OCI-LY7 (cell line): ENCODE data around the gene P4HTM. TPM values are rescaled to one million over a fixed set of nuclear protein-coding genes. Genes with fewer than 3 reads are reported as not detected.

ENCODE experiments used
- BruUV-seq: library from RNA; stranded (reverse); fragments of 400-500 nt; replicated peaks from 2 replicates; lab custom pipeline; 2021; lab: Mats Ljungman, UMichigan
- CTCF ChIA-PET: fragments of 300-600 bp; sonication (Branson Sonifier 250); formaldehyde crosslinking; loops from one replicate; lab custom pipeline; 2022; ENCODE audit warnings: antibody characterized with exemption; ENCODE audit not compliant: unreplicated experiment; lab: Charles Lee
- POLR2A ChIA-PET: fragments of 300-600 bp; sonication (Branson Sonifier 250); formaldehyde crosslinking; loops from one replicate; lab custom pipeline; 2022; ENCODE audit warnings: antibody characterized with exemption; lab: Charles Lee
- DNase-seq: peaks from one replicate; pipeline ENCODE4 v3.0.0-alpha.2; 2015; ENCODE audit warnings: low spot score
- H2AFZ ChIP-seq: fragments of 200-600 bp; sonication (generic), shearing (Covaris generic); 2 replicates; pipeline ENCODE4 v1.6.1; 2014; ENCODE audit warnings: mild to moderate bottlenecking, antibody characterized with exemption, low read length, moderate library complexity
- H3K27ac ChIP-seq: fragments of 200-600 bp; sonication (generic); 2 replicates; pipeline ENCODE4 v1.5.1; 2014; ENCODE audit warnings: mixed run types, low read depth, mild to moderate bottlenecking, moderate library complexity, low read length, inconsistent platforms; ENCODE audit not compliant: poor library complexity, severe bottlenecking
- H3K36me3 ChIP-seq: fragments of 200-600 bp; sonication (generic); 2 replicates; pipeline ENCODE4 v1.6.1; 2014; ENCODE audit warnings: mild to moderate bottlenecking, antibody characterized with exemption, low read length, moderate library complexity, mixed read lengths; ENCODE audit not compliant: insufficient read depth
- H3K4me1 ChIP-seq: fragments of 200-600 bp; sonication (generic); 2 replicates; pipeline ENCODE4 v1.5.1; 2014; ENCODE audit warnings: mild to moderate bottlenecking, low read length; ENCODE audit not compliant: insufficient read depth, poor library complexity, severe bottlenecking
- H3K4me2 ChIP-seq: fragments of 200-600 bp; sonication (generic); 2 replicates; pipeline ENCODE4 v1.6.1; 2014; ENCODE audit warnings: mild to moderate bottlenecking, low read length
- H3K4me3 ChIP-seq: fragments of 200-600 bp; sonication (generic); 2 replicates; pipeline ENCODE4 v1.5.1; 2014; ENCODE audit warnings: mild to moderate bottlenecking, low read depth, low read length; ENCODE audit not compliant: poor library complexity, severe bottlenecking
- H3K79me2 ChIP-seq: fragments of 200-600 bp; sonication (generic); 2 replicates; pipeline ENCODE4 v1.6.1; 2016; ENCODE audit warnings: low read depth, mild to moderate bottlenecking, low read length, moderate library complexity, mixed read lengths; ENCODE audit not compliant: insufficient read depth
- H3K9me2 ChIP-seq: fragments of 200-600 bp; sonication (generic); 2 replicates; pipeline ENCODE4 v1.6.1; 2016; ENCODE audit warnings: mild to moderate bottlenecking, low read length, mixed read lengths; ENCODE audit not compliant: insufficient read depth
- H3K9me3 ChIP-seq: fragments of 200-600 bp; sonication (generic); 2 replicates; pipeline ENCODE4 v1.6.1; 2014; ENCODE audit warnings: mild to moderate bottlenecking, mixed run types, low read length, mixed read lengths
- H4K20me1 ChIP-seq: fragments of 200-600 bp; sonication (generic); 2 replicates; pipeline ENCODE4 v1.6.1; 2014; ENCODE audit warnings: mild to moderate bottlenecking, antibody characterized with exemption, low read length, moderate library complexity, mixed read lengths; ENCODE audit not compliant: insufficient read depth
- CTCF ChIP-seq: fragments of 200-600 bp; sonication (generic); conservative IDR thresholded peaks from 2 replicates; pipeline ENCODE4 v1.5.1; 2014; ENCODE audit warnings: mild to moderate bottlenecking, antibody characterized with exemption, low read length, moderate library complexity, mixed read lengths
- EZH2phosphoT487 ChIP-seq: fragments of 200-600 bp; sonication (generic); IDR thresholded peaks from 2 replicates; pipeline ENCODE4 v1.6.1; 2018; ENCODE audit warnings: low read depth, borderline replicate concordance, mild to moderate bottlenecking, mixed run types, antibody characterized with exemption, low read length, moderate library complexity, mixed read lengths
- intact Hi-C: fragments of 100-400 bp; cut with micrococcal nuclease; formaldehyde crosslinking; loops from one replicate; pipeline ENCODE4 v1.10.0; 2022; ENCODE audit not compliant: unreplicated experiment
- total RNA-seq, 2 experiments: library from RNA; depleted of rRNA in 1 of 2; stranded (reverse); fragments of >200 nt in 1 of 2; shearing (Covaris generic) in 1 of 2; gene quantifications; 2 replicates each; pipeline ENCODE4 v1.2.3, GENCODE V29; 2014 to 2022

Gene P4HTM
- total RNA-seq, 2 experiments from 2014 or later = 36.9 to 45.3 TPM

GRCh38 chr3:48997102-48997635 is 7.1 kb downstream of the P4HTM start:
- POLR2A ChIA-PET = interaction anchor here (0.6 kb wide), 1 partner anchor 13 kb away, joined by 4 read pairs; no protein-coding TSS in a partner anchor
- Histone ChIP-seq H3K79me2 (no peaks in the 10 kb centered on the region), H2AFZ (no peak overlapping the region), H3K36me3 (no peaks in the 10 kb centered on the region), H3K4me1 (no peaks in the 10 kb centered on the region), H3K27ac (no peak overlapping the region), H4K20me1 (no peaks in the 10 kb centered on the region), H3K4me2 (no peak overlapping the region), H3K9me3 (no peaks in the 10 kb centered on the region), H3K9me2 (no peaks in the 10 kb centered on the region), H3K4me3 (no peak overlapping the region)
- CTCF ChIA-PET = no interaction called here
- TF ChIP-seq EZH2phosphoT487 (no peak), CTCF (peak; percentile 36)
- no peak for DNase-seq
- BruUV-seq = no TSS peak
- intact Hi-C loops = no loop called here

- POLR2A ChIA-PET = no interaction called here
Measured at GRCh38 chr3:48997714-48998637, 7.9 kb downstream of the P4HTM start.

More at GRCh38 chr3:48997714-48998637, 7.9 kb downstream of the P4HTM start:
- Histone ChIP-seq H3K4me2 (no peak overlapping the region), H3K4me3 (no peak overlapping the region), H2AFZ (no peak overlapping the region), H3K4me1 (no peaks in the 10 kb centered on the region), H4K20me1 (no peaks in the 10 kb centered on the region), H3K27ac (no peak overlapping the region), H3K9me3 (no peaks in the 10 kb centered on the region), H3K9me2 (no peaks in the 10 kb centered on the region), H3K79me2 (no peaks in the 10 kb centered on the region), H3K36me3 (no peaks in the 10 kb centered on the region)
- TF ChIP-seq EZH2phosphoT487 (no peak), CTCF (no peak)
- intact Hi-C loops = no loop called here
- DNase-seq = no peak
- CTCF ChIA-PET = no interaction called here
- BruUV-seq = no TSS peak
